ENCODE results near the gene MTMR3. TPM values are rescaled to one million over a fixed set of nuclear protein-coding genes. Genes with fewer than 3 reads are reported as not detected.

The MTMR3 gene
- total and polyA plus RNA-seq, 2 of the 8 experiments (the other 6 are each of a cell fraction or from before 2014, with no cell fraction given) = 16.9 to 18.5 TPM

DNA sequence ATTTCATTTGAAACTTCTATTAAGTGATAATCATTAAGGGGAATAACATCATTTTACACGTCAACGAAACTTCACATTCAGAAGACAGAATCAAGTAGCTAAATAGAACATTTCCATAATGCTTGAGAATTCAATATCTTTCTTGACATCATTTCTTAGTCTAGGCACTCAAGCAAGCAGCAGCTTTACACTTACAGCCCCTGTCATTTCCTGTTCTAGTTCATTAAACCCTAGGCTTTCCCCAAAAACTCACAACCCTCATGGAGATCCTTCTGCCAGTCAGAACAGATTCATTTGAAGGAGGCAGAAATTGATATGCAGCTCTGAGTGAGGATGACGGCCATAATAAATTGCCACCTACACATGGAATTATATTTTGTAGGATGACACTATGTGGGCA, 192.0 kb downstream of the MTMR3 start:
- Histone ChIP-seq H3K27ac (ENCODE audit: low read depth, low read length) (no peak overlapping the region), H3K23ac (ENCODE audit: insufficient read length) (no peak overlapping the region), H3K4me1 (replicated peaks in 1 of 4; ENCODE audit: control insufficient read depth in 3 of 4, insufficient read depth in 4 of 4, low read length in 3 of 4) (no peaks in the 10 kb centered on the region), H3K27me3 (replicated peaks in 1 of 4; ENCODE audit: control insufficient read depth in 3 of 4, extremely low read depth in 1 of 4, insufficient read depth in 3 of 4, low read length in 3 of 4) (no peaks in the 10 kb centered on the region; a peak in 1 of 7 replicates), H3K4me3 (ENCODE audit: extremely low read depth in 1 of 4, insufficient read depth in 2 of 4, low read depth in 3 of 4, low read length in 4 of 4) (no peak overlapping the region), H3K9ac (replicated peaks in 1 of 4; ENCODE audit: extremely low read depth in 1 of 4, low read depth in 3 of 4, low read length in 3 of 4) (no peak overlapping the region), H4K91ac (replicated peaks; ENCODE audit: insufficient read length, low read length) (no peak overlapping the region), H3K18ac (ENCODE audit: extremely low read depth, low read length) (no peak overlapping the region), H3K4me2 (ENCODE audit: insufficient read depth in 1 of 2, low read depth in 2 of 2, low read length in 2 of 2) (no peak overlapping the region), H4K20me1 (replicated peaks in 1 of 2; ENCODE audit: control insufficient read depth in 1 of 2, insufficient read depth in 2 of 2, low read length in 2 of 2) (no peaks in the 10 kb centered on the region), H3K23me2 (ENCODE audit: low read depth, low read length) (no peaks in the 10 kb centered on the region), H4K8ac (ENCODE audit: extremely low read depth, insufficient read depth, low read length) (no peak overlapping the region), H2BK15ac (ENCODE audit: low read length) (no peak overlapping the region), H3K79me2 (ENCODE audit: control insufficient read depth in 1 of 2, insufficient read depth in 2 of 2, low read length in 2 of 2) (no peaks in the 10 kb centered on the region), H2BK12ac (ENCODE audit: low read depth, low read length) (no peak overlapping the region), H3K9me3 (ENCODE audit: insufficient read depth in 2 of 2, low read depth in 1 of 2, low read length in 1 of 2) (no peaks in the 10 kb centered on the region), H3K14ac (ENCODE audit: insufficient read length) (no peak overlapping the region), H3K56ac (replicated peaks; ENCODE audit: insufficient read length, low read depth, low read length) (no peak overlapping the region), H3K4ac (replicated peaks; ENCODE audit: insufficient read length, low read depth, low read length) (no peak overlapping the region), H2BK20ac (ENCODE audit: low read length) (no peak overlapping the region), H4K5ac (ENCODE audit: insufficient read length, low read depth, low read length) (no peak overlapping the region), H2AK5ac (ENCODE audit: low read depth, low read length) (no peak overlapping the region), H2BK120ac (replicated peaks; ENCODE audit: low read depth, low read length) (no peak overlapping the region), H2AFZ (ENCODE audit: low read length) (no peak overlapping the region), H2BK5ac (ENCODE audit: low read depth, low read length) (no peak overlapping the region), H3K79me1 (ENCODE audit: low read depth, low read length) (no peaks in the 10 kb centered on the region), H3K36me3 (ENCODE audit: control insufficient read depth in 2 of 4, insufficient read depth in 4 of 4, low read length in 3 of 4) (no peaks in the 10 kb centered on the region)
- POLR2A ChIA-PET (ENCODE audit: partially characterized antibody) = no interaction called here
- CTCF ChIA-PET (ENCODE audit: partially characterized antibody) = interaction anchor here (1.1 to 3.0 kb wide), 2 partner anchors 14 to 28 kb away, joined by 4 to 14 read pairs; no protein-coding TSS in a partner anchor
- FAIRE-seq (no peak), DNase-seq (ENCODE audit: low read depth in 1 of 2, low spot score in 2 of 2) (no peak)
- WGBS, 2 experiments (ENCODE audit: extremely low coverage in 1 of 2, insufficient coverage in 1 of 2, insufficient read length in 1 of 2, insufficient replicate concordance in 2 of 2, low coverage in 1 of 2, low lambda C conversion rate in 2 of 2, missing lambda C conversion rate in 1 of 2) = 86% methylated on average over 3 of the region's 3 CpGs; no CpG with 5 or more reads in 1 of the 2 experiments
- TF ChIP-seq CBX5 (IDR thresholded peaks at IDR 0.05; ENCODE audit: low read depth, low read length) (no peak), BRCA1 (IDR thresholded peaks at IDR 0.05; ENCODE audit: low read depth, low read length) (no peak), JUN (IDR thresholded peaks at IDR 0.05; ENCODE audit: low read depth, low read length) (no peak), NANOG (IDR thresholded peaks at IDR 0.05; ENCODE audit: insufficient read depth, low read depth, low read length, poor library complexity, severe bottlenecking) (no peak), EGR1 (IDR thresholded peaks at IDR 0.05; ENCODE audit: borderline replicate concordance, low read depth, low read length) (no peak), RNF2 (IDR thresholded peaks at IDR 0.05; ENCODE audit: borderline replicate concordance, low read depth, low read length, missing control alignments, poor library complexity, severe bottlenecking) (no peak), BACH1 (IDR thresholded peaks at IDR 0.05; ENCODE audit: low read length) (no peak), CBX8 (IDR thresholded peaks at IDR 0.05; ENCODE audit: borderline replicate concordance, low read depth, low read length) (no peak), HDAC2 (IDR thresholded peaks at IDR 0.05; ENCODE audit: borderline replicate concordance in 1 of 2, low read depth in 2 of 2, low read length in 2 of 2) (no peak), FOSL1 (IDR thresholded peaks at IDR 0.05; ENCODE audit: insufficient read depth, low read depth, low read length) (no peak), RBBP5 (IDR thresholded peaks at IDR 0.05; ENCODE audit: borderline replicate concordance, low read depth, low read length) (no peak)
- TF ChIP-seq, protein P1, sequence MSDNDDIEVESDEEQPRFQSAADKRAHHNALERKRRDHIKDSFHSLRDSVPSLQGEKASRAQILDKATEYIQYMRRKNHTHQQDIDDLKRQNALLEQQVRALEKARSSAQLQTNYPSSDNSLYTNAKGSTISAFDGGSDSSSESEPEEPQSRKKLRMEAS (IDR thresholded peaks at IDR 0.05) = no peak
